AML-193 (cell line): ENCODE data around the gene ARHGAP8.

Experiments
- DNase-seq, 2 experiments: peaks; one replicate each; lab custom pipeline; 2025; lab: John Stamatoyannopoulos, UW

ARHGAP8 gene

GRCh38 chr22:44802956-44803355 lies 50.6 kb downstream of the ARHGAP8 start:
- DNase-seq = no peak

DNA sequence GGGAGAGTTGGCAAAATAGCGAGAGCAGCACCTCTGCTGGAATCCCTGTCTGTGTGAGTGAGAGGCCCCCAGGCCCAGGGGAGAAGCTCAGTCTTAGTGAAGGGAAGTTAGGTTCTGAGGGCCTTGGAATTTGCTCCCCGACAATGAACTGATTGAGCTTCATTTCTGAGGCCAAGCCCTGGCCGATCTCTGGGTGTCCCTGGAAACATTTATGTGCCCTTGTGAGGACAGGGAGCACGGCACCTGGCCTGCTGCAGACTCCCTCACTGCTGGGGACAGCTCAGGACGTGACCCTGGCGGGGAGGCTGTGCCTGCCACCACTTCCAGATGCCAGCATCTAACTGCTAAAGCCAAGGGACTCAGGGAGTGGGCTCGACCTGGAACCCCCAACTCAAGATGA lies 52.0 kb downstream of the ARHGAP8 start:
- DNase-seq = no peak

GRCh38 chr22:44805711-44806110 lies 53.3 kb downstream of the ARHGAP8 start:
- DNase-seq = no peak

- DNase-seq = no peak
These were observed 54.9 kb downstream of the ARHGAP8 start for GRCh38 chr22:44807232-44807631.

DNA sequence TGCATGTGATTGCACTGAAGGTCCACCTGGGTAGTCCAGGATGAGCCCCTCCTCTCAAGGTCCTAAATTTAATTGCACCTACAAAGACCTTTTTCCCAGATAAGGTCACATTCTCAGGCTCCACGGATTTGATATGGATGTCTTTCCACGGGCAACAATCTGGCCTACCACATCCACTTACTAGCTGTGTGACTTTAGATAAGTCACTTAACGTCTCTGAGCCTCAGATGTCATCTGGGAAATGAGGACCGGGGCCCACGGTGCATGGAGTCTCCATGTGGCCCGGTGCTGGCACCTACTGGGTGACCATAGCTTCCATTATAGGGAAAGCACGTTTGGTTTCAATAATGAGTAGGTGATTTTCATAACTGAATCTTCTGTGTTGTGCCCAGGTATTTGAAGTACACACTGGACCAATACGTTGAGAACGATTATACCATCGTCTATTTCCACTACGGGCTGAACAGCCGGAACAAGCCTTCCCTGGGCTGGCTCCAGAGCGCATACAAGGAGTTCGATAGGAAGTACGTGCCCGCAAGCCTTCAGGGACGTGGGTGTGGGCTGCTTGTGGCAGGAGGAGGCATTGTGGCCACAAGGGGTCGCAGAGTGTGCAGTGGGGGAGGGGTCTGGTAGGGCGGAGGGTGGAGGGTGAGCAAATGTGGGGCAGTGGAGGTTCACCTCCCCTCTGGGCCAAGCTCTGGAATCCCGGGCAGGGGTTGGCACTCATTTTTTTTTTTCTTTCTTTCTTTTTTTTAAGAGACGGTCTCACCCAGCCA lies 55.7 kb downstream of the ARHGAP8 start:
- DNase-seq = no peak

- DNase-seq = no peak
These were observed 57.1 kb downstream of the ARHGAP8 start for GRCh38 chr22:44809456-44809855.

- DNase-seq = no peak
These were observed 58.8 kb downstream of the ARHGAP8 start for GRCh38 chr22:44811141-44811540.

- no peak for DNase-seq
These were observed 61.0 kb downstream of the ARHGAP8 start for GRCh38 chr22:44813416-44813815.

DNA sequence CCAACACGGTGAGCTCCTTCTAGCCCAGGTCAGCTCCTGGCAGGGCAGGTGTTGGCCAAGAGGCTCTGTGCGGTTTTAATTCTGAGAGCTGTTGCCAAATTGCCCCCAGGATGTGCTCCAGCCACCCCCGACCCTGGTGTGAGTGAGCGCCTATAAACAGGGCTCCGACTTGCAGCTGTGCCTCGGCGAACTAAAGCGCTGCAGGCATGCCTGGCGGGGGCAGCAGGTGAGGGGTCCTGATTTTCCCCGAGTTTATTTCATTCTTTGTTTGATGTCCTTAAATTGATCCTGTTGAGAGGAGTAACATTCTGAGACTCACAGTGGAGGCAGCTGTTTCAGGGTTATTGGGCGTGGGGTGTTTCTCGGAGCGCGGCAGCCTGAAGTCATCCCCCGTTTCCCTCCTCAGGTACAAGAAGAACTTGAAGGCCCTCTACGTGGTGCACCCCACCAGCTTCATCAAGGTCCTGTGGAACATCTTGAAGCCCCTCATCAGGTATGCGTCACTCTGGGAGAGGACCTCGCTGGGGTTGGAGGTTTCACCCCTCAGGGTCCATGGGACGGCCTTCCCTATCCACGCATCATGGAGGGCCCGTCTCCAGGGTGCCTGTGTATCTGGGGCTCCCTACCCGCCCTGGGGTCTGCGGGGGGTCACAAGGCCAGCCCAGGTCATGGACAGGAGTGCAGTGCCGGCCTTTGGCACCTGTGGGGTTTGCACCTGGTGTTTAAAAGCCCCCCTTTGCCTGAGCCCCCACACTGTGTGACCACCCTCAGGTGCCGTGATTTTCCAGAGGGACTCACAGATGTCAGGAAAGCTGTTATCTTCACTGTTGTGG lies 62.1 kb downstream of the ARHGAP8 start:
- no peak for DNase-seq

DNA sequence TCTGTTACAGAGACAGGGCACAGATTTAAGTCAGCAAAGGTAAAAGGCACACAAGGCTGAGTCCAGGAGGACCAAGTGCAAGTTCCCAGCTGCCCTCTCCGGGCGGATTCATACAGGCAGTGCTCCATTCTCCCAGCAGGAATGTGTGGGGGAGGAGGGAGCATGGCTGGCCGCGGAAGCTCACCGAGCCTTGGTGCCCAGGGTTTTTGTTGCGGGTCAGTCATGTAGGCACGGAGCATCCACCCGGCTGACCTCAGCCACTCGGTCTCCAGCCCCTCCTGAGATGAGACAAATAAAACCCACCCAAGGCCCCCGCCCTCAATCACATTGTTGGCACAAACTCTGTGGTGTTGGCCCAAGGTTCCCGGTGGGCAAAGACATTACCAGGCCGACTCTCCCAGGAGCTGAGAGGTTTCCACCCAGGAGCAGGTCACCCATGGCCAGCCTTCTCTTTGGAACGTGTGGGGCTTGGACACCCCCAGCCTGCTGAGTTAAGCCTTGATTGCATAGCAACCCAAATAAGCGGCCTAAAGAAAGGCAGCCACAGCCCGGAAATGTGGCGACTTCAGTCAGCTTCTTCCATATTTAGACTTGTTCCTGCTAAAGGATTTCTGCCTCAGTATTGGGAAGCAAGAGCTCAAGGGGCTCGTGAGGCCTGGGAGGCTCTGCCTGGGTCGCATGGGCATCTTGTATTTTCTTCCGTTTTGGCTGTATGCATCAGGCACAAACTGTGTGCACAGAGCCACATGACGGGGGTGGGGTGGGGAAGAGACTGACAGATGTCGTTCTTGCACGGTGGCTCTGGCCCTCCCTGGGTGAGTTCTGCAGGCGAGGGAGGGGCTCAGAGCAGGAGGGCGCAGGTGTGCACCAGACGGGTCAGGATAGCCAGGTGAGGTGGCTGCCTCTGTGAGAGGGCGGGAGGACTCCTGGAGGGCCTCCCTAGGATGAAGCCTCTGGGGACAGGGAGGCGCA lies 63.0 kb downstream of the ARHGAP8 start:
- no peak for DNase-seq

DNA sequence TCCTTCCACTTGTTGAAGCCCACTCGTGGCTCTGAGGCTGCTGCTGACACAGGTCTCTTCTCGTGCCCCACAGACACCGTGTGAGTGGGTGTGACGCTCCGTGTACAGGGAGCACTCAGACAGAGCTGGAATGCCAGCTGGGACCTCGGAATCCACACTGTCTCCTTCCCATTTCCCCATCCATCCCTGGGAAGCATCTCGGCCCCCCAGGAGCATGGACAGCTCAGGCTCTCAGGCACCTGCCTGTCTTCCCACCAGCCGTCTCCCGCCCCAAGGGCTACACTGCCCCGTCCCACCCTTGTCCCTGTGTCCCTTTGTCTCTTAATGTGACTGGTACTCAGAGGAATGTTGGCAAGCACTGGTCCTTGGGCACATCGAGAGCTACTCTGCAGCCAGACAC lies 63.8 kb downstream of the ARHGAP8 start:
- no peak for DNase-seq

GRCh38 chr22:44818727-44819126 lies 66.4 kb downstream of the ARHGAP8 start:
- no peak for DNase-seq

- DNase-seq = no peak
These were observed 67.7 kb downstream of the ARHGAP8 start for GRCh38 chr22:44819966-44820631.

- DNase-seq = no peak
These were observed 69.5 kb downstream of the ARHGAP8 start for GRCh38 chr22:44821741-44822475.

GRCh38 chr22:44822534-44822933 lies 70.2 kb downstream of the ARHGAP8 start:
- DNase-seq = no peak

DNA sequence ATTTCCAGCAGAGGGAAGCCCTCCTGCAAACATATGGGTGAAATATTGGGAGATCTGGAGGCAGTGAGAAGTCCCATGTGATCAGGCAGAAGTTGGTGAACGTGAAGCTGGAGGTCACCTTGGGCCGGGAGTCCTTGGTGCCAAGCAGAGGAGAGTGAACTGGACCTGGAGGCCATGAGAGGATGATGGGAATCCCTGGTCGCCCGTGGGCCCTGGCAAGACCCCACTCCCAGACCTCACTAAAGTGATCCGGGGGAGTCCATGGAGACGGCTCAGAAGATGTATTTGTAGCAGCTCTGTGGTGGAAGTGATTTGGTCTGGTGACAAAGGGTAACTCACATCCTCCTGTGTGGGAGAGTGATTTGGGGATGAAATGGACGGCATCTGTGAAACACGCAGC lies 71.0 kb downstream of the ARHGAP8 start:
- DNase-seq = no peak

GRCh38 chr22:44823806-44824205 lies 71.4 kb downstream of the ARHGAP8 start:
- DNase-seq = no peak

- no peak for DNase-seq
These were observed 71.9 kb downstream of the ARHGAP8 start for GRCh38 chr22:44824271-44824670.

DNA sequence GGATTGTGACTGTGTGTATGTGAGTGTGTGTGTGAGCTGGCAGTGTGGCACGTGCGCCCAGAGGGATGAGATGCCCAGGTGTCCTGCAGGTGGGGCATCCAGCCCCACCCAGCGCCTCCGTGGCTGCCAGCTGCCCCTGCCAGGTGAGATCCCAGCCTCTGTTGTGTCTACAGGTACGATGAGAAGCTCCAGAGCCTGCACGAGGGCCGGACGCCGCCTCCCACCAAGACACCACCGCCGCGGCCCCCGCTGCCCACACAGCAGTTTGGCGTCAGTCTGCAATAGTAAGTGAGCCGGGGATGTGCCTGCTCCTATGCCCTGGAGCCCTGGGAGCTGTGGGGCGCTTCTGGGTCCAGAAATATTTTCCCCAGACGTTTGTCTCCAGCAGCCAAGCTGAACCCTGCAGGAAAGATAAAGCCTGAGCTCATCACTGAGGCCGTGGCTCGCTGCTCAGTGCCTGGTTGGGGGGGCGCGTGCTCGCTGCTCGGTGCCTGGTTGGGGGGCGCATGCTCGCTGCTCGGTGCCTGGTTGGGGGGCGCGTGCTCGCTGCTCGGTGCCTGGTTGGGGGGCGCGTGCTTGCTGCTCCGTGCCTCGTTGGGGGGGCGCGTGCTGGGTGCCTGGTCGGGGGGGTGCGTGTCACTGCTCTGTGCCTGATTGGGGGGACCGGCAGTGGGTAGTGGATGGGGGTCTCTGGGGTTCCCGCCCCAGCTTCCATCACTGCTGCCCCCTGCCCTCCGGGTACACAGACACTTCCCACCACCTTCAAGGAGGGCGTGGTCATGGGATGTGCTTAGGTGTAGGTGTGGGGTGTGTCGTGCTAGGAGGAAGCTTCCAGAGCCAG lies 73.2 kb downstream of the ARHGAP8 start:
- no peak for DNase-seq

DNA sequence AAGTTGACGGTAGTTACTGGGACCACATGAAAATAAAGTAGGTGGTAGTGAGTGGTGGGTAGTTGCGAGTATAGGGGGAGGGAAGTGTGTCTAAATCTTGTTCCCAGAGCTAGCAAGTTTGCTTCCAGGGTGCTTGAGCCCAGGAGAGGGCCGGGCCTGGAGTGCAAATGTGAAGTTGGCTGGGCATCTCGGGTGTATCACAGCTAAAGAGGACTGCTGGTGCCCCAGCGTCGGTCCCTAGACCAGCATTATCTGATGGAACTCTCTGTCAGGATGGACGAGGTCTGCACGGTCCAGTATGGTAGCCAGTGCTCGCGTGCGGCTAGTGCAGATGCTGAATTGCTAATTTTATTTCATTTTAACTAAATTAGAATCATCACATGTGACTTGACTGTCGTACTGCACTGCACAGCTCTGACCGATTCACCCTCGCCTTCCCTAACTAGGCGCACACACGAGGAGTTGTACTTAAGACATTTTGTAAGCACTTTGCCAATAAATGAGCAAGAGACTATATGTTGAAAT lies 75.4 kb downstream of the ARHGAP8 start:
- no peak for DNase-seq
